B cell (primary cell): ENCODE results near the gene IGF1R.

Source experiments
- CTCF ChIP-seq: fragments of 200-600 bp; IDR thresholded peaks from one replicate; pipeline ENCODE4 v1.8.0; 2022; ENCODE audit warnings: antibody characterized with exemption, mild to moderate bottlenecking
- EZH2 ChIP-seq: IDR thresholded peaks from 2 replicates; pipeline ENCODE4 v1.6.1; 2012; ENCODE audit warnings: borderline replicate concordance, low read depth, mild to moderate bottlenecking, moderate library complexity, low read length; ENCODE audit not compliant: insufficient read depth, poor library complexity, severe bottlenecking

- TF ChIP-seq CTCF (no peak), EZH2 (no peak)
Measured at GRCh38 chr15:98616397-98616796, 31.9 kb upstream of the IGF1R start.
